Measurements from ENCODE around the gene FBXL13.

FBXL13 gene

DNA sequence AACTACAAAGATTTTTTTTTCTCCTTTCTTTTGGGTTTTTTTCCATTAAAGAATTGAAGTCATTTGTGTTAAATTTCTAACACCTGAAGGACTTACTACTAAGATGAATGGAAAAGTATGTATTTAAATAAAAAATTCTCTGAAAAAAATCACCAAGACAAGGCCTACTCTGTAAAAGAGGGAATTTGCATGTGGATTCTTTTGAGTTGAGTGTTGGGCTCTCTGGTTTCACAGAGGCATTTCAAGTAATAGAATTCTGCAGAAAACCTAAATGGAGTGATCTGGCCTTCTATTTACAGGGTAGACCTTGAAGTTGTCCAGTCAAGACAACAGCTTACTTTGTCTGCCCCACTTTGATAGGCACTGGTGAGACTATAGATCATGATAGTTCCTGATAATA is 157.7 kb downstream of the FBXL13 start:
- Histone ChIP-seq H2AFZ (ENCODE audit: low read depth) (no peak overlapping the region), H3K9ac (no peak overlapping the region), H4K20me1 (ENCODE audit: insufficient read depth) (no peaks in the 10 kb centered on the region), H3K4me3 (IDR thresholded peaks at IDR 0.05; ENCODE audit: insufficient read depth, low read depth, low read length) (no peak overlapping the region), H3K36me3 (ENCODE audit: insufficient read depth) (no peaks in the 10 kb centered on the region), H3K4me1 (ENCODE audit: low read depth, poor library complexity, severe bottlenecking) (no peaks in the 10 kb centered on the region), H3K27ac (no peak overlapping the region), H3K4me2 (no peak overlapping the region), H3K79me2 (ENCODE audit: insufficient read depth, low read depth) (no peaks in the 10 kb centered on the region), H3K27me3 (ENCODE audit: insufficient read depth, low read depth) (no peaks in the 10 kb centered on the region)
- TF ChIP-seq, protein P1, sequence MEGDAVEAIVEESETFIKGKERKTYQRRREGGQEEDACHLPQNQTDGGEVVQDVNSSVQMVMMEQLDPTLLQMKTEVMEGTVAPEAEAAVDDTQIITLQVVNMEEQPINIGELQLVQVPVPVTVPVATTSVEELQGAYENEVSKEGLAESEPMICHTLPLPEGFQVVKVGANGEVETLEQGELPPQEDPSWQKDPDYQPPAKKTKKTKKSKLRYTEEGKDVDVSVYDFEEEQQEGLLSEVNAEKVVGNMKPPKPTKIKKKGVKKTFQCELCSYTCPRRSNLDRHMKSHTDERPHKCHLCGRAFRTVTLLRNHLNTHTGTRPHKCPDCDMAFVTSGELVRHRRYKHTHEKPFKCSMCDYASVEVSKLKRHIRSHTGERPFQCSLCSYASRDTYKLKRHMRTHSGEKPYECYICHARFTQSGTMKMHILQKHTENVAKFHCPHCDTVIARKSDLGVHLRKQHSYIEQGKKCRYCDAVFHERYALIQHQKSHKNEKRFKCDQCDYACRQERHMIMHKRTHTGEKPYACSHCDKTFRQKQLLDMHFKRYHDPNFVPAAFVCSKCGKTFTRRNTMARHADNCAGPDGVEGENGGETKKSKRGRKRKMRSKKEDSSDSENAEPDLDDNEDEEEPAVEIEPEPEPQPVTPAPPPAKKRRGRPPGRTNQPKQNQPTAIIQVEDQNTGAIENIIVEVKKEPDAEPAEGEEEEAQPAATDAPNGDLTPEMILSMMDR (conservative IDR thresholded peaks at IDR 0.05; ENCODE audit: low read depth, low read length), result no peak

DNA sequence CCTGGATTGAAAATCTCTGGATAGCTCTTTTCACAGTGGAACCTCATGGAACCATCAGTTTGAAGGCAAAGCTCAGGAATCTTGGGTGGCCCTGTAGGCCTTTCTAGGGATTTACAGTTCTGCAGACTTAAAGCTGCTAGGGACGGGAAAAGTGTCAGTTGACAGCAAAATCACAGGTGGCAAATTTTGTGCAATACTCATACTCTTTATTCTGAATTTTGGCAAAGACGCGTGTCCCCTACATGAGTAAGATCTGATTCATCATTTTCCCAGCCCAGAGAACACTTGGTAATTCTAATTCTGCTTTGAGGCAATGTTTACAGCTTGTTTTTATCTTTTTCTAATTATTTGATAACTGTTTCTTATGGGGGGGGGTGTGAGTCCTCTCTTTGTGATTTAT is 158.2 kb downstream of the FBXL13 start:
- TF ChIP-seq, protein P1 (conservative IDR thresholded peaks at IDR 0.05; ENCODE audit: low read depth, low read length), result no peak
- H3K4me2 ChIP-seq, result no peak overlapping the region
- H3K36me3 ChIP-seq (ENCODE audit: insufficient read depth), result no peaks in the 10 kb centered on the region
- no peak overlapping the region for H3K27ac ChIP-seq
- no peaks in the 10 kb centered on the region for H3K79me2 ChIP-seq (ENCODE audit: insufficient read depth, low read depth)
- no peaks in the 10 kb centered on the region for H3K4me1 ChIP-seq (ENCODE audit: low read depth, poor library complexity, severe bottlenecking)
- no peaks in the 10 kb centered on the region for H3K27me3 ChIP-seq (ENCODE audit: insufficient read depth, low read depth)
- H3K4me3 ChIP-seq (IDR thresholded peaks at IDR 0.05; ENCODE audit: insufficient read depth, low read depth, low read length), result no peak overlapping the region
- H2AFZ ChIP-seq (ENCODE audit: low read depth), result no peak overlapping the region
- no peak overlapping the region for H3K9ac ChIP-seq
- H4K20me1 ChIP-seq (ENCODE audit: insufficient read depth), result no peaks in the 10 kb centered on the region

DNA sequence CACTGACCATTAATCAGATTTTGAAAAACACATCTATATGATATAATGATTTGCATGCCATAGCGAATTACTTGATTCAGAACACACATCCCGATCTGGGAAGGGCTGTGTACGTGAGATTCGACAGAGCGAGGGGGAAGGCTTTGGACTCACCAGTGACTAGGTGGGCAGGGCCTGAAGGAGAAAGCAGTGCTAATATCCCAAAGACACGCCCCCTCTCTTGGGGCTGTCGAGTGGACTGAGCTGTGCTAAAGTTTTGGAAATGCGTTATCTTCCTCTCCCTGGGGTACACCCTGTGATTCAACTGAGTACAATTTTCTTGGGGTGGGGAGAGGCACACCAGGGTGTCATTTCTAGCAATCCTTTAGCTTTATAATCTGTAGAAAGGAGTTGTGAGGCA is 160.0 kb downstream of the FBXL13 start:
- no peaks in the 10 kb centered on the region for H3K36me3 ChIP-seq (ENCODE audit: insufficient read depth)
- no peak overlapping the region for H3K27ac ChIP-seq
- no peak overlapping the region for H3K4me3 ChIP-seq (IDR thresholded peaks at IDR 0.05; ENCODE audit: insufficient read depth, low read depth, low read length)
- TF ChIP-seq, protein P1 (conservative IDR thresholded peaks at IDR 0.05; ENCODE audit: low read depth, low read length), result no peak
- H2AFZ ChIP-seq (ENCODE audit: low read depth), result no peak overlapping the region
- H4K20me1 ChIP-seq (ENCODE audit: insufficient read depth), result no peaks in the 10 kb centered on the region
- no peak overlapping the region for H3K4me2 ChIP-seq
- H3K27me3 ChIP-seq (ENCODE audit: insufficient read depth, low read depth), result no peaks in the 10 kb centered on the region
- H3K9ac ChIP-seq, result no peak overlapping the region
- H3K4me1 ChIP-seq (ENCODE audit: low read depth, poor library complexity, severe bottlenecking), result no peaks in the 10 kb centered on the region
- no peaks in the 10 kb centered on the region for H3K79me2 ChIP-seq (ENCODE audit: insufficient read depth, low read depth)

DNA sequence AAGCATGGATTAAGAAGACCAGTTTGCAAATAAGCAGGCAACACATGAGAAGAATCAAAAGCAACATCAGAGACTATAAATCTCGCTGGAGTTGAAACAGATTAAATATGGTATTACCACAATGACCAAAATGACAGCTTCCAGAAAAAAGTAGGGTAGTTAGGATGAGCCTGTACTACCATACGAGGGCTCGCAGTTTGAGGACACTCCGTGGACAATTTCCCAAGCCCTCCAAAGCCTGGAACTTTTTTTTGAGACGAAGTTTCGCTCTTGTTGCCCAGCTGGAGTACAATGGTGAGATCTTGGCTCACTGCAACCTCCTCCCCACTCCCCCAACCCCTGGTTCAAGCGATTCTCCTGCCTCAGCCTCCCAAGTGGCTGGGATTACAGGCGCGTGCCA is 160.8 kb downstream of the FBXL13 start:
- no peak overlapping the region for H3K9ac ChIP-seq
- no peak overlapping the region for H2AFZ ChIP-seq (ENCODE audit: low read depth)
- no peaks in the 10 kb centered on the region for H3K36me3 ChIP-seq (ENCODE audit: insufficient read depth)
- H4K20me1 ChIP-seq (ENCODE audit: insufficient read depth), result no peaks in the 10 kb centered on the region
- no peak overlapping the region for H3K4me2 ChIP-seq
- H3K4me1 ChIP-seq (ENCODE audit: low read depth, poor library complexity, severe bottlenecking), result no peaks in the 10 kb centered on the region
- no peak overlapping the region for H3K4me3 ChIP-seq (IDR thresholded peaks at IDR 0.05; ENCODE audit: insufficient read depth, low read depth, low read length)
- H3K27me3 ChIP-seq (ENCODE audit: insufficient read depth, low read depth), result no peaks in the 10 kb centered on the region
- TF ChIP-seq, protein P1 (conservative IDR thresholded peaks at IDR 0.05; ENCODE audit: low read depth, low read length), result no peak
- H3K79me2 ChIP-seq (ENCODE audit: insufficient read depth, low read depth), result no peaks in the 10 kb centered on the region
- H3K27ac ChIP-seq, result no peak overlapping the region
